ENCODE measurements around the gene PRICKLE4. TPM values are rescaled to one million over a fixed set of nuclear protein-coding genes. Genes with fewer than 3 reads are reported as not detected.
A peak's percentile ranks its signal among the peaks of the same experiment; 100 is the strongest.

PRICKLE4 gene
- total and polyA plus RNA-seq, 2 of the 13 experiments (the other 11 are each of a cell fraction or from before 2014, with no cell fraction given): 0.92 to 1.2 TPM

DNA sequence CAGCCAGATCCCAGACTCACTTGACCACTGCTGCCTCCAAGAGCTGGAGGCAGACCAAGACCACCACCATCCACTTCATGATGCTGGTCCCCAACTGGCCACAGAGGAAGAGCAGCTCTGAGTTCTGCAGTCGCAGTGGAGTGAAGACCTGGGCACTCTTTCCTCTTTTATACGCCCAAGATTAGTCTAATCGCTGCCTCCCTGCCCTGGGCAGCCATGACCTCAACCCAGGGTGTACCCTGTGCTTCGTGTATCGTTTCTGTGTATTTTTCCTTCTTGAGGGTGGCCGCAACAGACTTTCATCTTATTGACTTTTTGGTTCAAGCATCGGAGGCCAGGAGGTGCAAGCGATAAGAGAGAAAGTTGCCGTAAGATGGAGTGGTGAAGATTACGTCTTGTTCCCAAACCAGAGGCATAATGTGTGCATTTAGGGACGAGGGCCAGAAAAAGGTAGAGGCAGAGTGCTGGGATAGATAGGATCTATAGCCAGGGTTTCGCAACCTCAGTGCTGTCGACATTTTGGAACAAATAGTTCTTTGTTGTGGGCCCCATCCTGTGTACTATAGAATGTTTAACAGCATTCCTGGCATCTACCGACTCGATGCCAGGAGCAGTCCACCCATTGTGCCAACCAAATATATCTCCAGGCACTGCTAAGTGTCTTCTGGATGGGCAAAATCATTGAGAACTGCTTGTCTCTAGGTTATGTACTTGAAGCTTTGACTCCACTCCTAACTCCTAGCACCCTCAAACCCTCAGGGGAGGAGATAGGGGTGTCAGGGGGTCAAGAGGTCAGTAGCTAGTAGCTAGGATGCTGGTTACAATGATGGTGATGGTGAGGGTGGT is 33.1 kb upstream of the PRICKLE4 start, which contains the start of gene PGC (continued):
- TF ChIP-seq, protein P1, sequence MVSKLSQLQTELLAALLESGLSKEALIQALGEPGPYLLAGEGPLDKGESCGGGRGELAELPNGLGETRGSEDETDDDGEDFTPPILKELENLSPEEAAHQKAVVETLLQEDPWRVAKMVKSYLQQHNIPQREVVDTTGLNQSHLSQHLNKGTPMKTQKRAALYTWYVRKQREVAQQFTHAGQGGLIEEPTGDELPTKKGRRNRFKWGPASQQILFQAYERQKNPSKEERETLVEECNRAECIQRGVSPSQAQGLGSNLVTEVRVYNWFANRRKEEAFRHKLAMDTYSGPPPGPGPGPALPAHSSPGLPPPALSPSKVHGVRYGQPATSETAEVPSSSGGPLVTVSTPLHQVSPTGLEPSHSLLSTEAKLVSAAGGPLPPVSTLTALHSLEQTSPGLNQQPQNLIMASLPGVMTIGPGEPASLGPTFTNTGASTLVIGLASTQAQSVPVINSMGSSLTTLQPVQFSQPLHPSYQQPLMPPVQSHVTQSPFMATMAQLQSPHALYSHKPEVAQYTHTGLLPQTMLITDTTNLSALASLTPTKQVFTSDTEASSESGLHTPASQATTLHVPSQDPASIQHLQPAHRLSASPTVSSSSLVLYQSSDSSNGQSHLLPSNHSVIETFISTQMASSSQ (IDR thresholded peaks at IDR 0.05; ENCODE audit: low read depth): peak; percentile 74
- TF ChIP-seq, protein P1 (CRISPR knock-in tag; IDR thresholded peaks at IDR 0.05; ENCODE audit: borderline replicate concordance): peak; percentile 92; the same call in 1 of the 2 replicates
- TF ChIP-seq ZNF350 (CRISPR knock-in tag; IDR thresholded peaks at IDR 0.05; ENCODE audit: borderline replicate concordance, low read depth): peak; percentile 86
- no peak for TF ChIP-seq NR1H2 (CRISPR knock-in tag; IDR thresholded peaks at IDR 0.05; ENCODE audit: borderline replicate concordance, low read depth)
- no peak for TF ChIP-seq KAT7 (CRISPR knock-in tag; IDR thresholded peaks at IDR 0.05; ENCODE audit: borderline replicate concordance)
- peak; percentile 68; the same call in 1 of the 2 replicates for TF ChIP-seq CBX5 (CRISPR knock-in tag; IDR thresholded peaks at IDR 0.05; ENCODE audit: borderline replicate concordance)
- TF ChIP-seq ZNF274 (CRISPR knock-in tag; IDR thresholded peaks at IDR 0.05): peak; percentile 48; the same call in 1 of the 2 replicates
- TF ChIP-seq, protein P2, sequence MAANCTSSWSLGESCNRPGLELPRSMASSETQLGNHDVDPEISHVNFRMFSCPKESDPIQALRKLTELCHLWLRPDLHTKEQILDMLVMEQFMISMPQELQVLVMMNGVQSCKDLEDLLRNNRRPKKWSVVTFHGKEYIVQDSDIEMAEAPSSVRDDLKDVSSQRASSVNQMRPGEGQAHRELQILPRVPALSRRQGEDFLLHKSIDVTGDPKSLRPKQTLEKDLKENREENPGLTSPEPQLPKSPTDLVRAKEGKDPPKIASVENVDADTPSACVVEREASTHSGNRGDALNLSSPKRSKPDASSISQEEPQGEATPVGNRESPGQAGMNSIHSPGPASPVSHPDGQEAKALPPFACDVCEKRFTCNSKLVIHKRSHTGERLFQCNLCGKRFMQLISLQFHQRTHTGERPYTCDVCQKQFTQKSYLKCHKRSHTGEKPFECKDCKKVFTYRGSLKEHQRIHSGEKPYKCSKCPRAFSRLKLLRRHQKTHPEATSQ (CRISPR knock-in tag; IDR thresholded peaks at IDR 0.05; ENCODE audit: borderline replicate concordance): peak; percentile 98
- 0 out of 2 replicates have a peak, but pooled peaks have one; percentile 59 for TF ChIP-seq ZNF570 (CRISPR knock-in tag; IDR thresholded peaks at IDR 0.05; ENCODE audit: borderline replicate concordance)
- TF ChIP-seq ARNT2 (CRISPR knock-in tag; IDR thresholded peaks at IDR 0.05; ENCODE audit: low read depth): peak; percentile 77; the same call in 1 of the 2 replicates
- peak; percentile 48; the same call in 1 of the 2 replicates for TF ChIP-seq MIER3 (CRISPR knock-in tag; IDR thresholded peaks at IDR 0.05; ENCODE audit: borderline replicate concordance)
- no peak for TF ChIP-seq PRPF4 (IDR thresholded peaks at IDR 0.05; ENCODE audit: low read depth, low read length, poor library complexity, severe bottlenecking)
- peak; percentile 67 for TF ChIP-seq ZBTB7B (CRISPR knock-in tag; IDR thresholded peaks at IDR 0.05)
- peak; percentile 23; the same call in 1 of the 2 replicates for TF ChIP-seq EED (CRISPR knock-in tag; IDR thresholded peaks at IDR 0.05)
- TF ChIP-seq, protein P3, sequence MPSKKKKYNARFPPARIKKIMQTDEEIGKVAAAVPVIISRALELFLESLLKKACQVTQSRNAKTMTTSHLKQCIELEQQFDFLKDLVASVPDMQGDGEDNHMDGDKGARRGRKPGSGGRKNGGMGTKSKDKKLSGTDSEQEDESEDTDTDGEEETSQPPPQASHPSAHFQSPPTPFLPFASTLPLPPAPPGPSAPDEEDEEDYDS (CRISPR knock-in tag; IDR thresholded peaks at IDR 0.05): peak; percentile 67
- no peak for TF ChIP-seq ZNF17 (CRISPR knock-in tag; IDR thresholded peaks at IDR 0.05)
- TF ChIP-seq GATAD2A (CRISPR knock-in tag; IDR thresholded peaks at IDR 0.05): peak; percentile 99
- peak; percentile 82 for TF ChIP-seq ZNF780A (CRISPR knock-in tag; IDR thresholded peaks at IDR 0.05)
- TF ChIP-seq MAZ (IDR thresholded peaks at IDR 0.05; ENCODE audit: borderline replicate concordance, low read depth, low read length): no peak
- TF ChIP-seq MAZ (CRISPR knock-in tag; IDR thresholded peaks at IDR 0.05; ENCODE audit: low read depth): peak; percentile 85
- peak; percentile 80 for TF ChIP-seq MED1 (CRISPR knock-in tag; IDR thresholded peaks at IDR 0.05)
- TF ChIP-seq TCF7 (IDR thresholded peaks at IDR 0.05; ENCODE audit: low read depth): peak; percentile 96
- TF ChIP-seq, protein P4, sequence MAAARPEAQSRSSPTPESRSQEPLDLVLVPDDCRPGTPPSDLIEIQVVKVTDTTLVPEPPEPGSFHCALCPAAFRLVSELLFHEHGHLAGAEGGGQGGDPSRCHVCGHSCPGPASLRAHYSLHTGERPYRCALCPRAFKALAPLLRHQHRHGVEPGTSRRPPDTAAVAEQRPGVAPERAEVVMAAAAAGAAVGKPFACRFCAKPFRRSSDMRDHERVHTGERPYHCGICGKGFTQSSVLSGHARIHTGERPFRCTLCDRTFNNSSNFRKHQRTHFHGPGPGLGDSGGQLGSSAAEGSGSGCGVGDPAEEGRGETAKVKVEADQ (CRISPR knock-in tag; IDR thresholded peaks at IDR 0.05; ENCODE audit: borderline replicate concordance): peak; percentile 81; the same call in 1 of the 2 replicates

Data from HepG2 (cell line).